Liver (tissue), 9 donors: Measurements from ENCODE around the gene GPR21. TPM values are rescaled to one million over a fixed set of nuclear protein-coding genes. Genes with fewer than 3 reads are reported as not detected.

ENCODE experiments used
- DNase-seq: peaks from one replicate; pipeline ENCODE4 v3.0.0-alpha.2; 2017; ENCODE audit warnings: low spot score
- H3K27ac ChIP-seq, 2 donors: one replicate each; pipeline ENCODE4 v1.7.0; 2013; ENCODE audit warnings: inconsistent platforms in 2 of 2, low read length in 2 of 2, control low read depth in 1 of 2, low read depth in 1 of 2, mild to moderate bottlenecking in 1 of 2
- H3K27me3 ChIP-seq, 4 donors: one replicate each; pipeline versions ENCODE4 v1.6.1 to v1.7.0; 2013; ENCODE audit warnings: low read length in 3 of 4, inconsistent platforms in 1 of 4, mild to moderate bottlenecking in 1 of 4, moderate library complexity in 1 of 4; ENCODE audit not compliant: control insufficient read depth in 4 of 4, insufficient read depth in 4 of 4
- H3K36me3 ChIP-seq, 4 donors: one replicate each; pipeline versions ENCODE4 v1.6.1 to v1.7.0; 2013; ENCODE audit warnings: low read length in 3 of 4, mild to moderate bottlenecking in 3 of 4, low read depth in 1 of 4, moderate library complexity in 1 of 4; ENCODE audit not compliant: control insufficient read depth in 4 of 4, insufficient read depth in 3 of 4
- H3K4me1 ChIP-seq, 4 donors: one replicate each; pipeline versions ENCODE4 v1.6.1 to v1.7.0; 2013; ENCODE audit warnings: low read length in 3 of 4, mild to moderate bottlenecking in 3 of 4, moderate library complexity in 1 of 4; ENCODE audit not compliant: control insufficient read depth in 4 of 4, insufficient read depth in 4 of 4
- H3K4me3 ChIP-seq, 3 donors: one replicate each; pipeline versions ENCODE4 v1.6.1 to v1.7.0; 2013; ENCODE audit warnings: low read length in 3 of 3, control low read depth in 1 of 3, low read depth in 1 of 3, mild to moderate bottlenecking in 1 of 3
- H3K9ac ChIP-seq, 2 donors: one replicate each; pipeline ENCODE4 v1.7.0; 2013; ENCODE audit warnings: low read length in 2 of 2, mild to moderate bottlenecking in 2 of 2, moderate library complexity in 2 of 2, control low read depth in 1 of 2, low read depth in 1 of 2
- H3K9me3 ChIP-seq, 4 donors: one replicate each; pipeline versions ENCODE4 v1.6.1 to v1.7.0; 2013; ENCODE audit warnings: low read length in 3 of 4; ENCODE audit not compliant: control insufficient read depth in 4 of 4
- EGR1 ChIP-seq, 2 donors: IDR thresholded peaks; 2 replicates each; pipeline ENCODE4 v1.6.1; 2016 to 2018; ENCODE audit warnings: antibody characterized with exemption in 2 of 2, low read depth in 2 of 2
- FOXA1 ChIP-seq: IDR thresholded peaks from 2 replicates; pipeline ENCODE4 v1.6.1; 2016; ENCODE audit warnings: antibody characterized with exemption
- FOXA2 ChIP-seq: IDR thresholded peaks from 2 replicates; pipeline ENCODE4 v1.6.1; 2016; ENCODE audit warnings: antibody characterized with exemption
- GABPA ChIP-seq, 2 donors: IDR thresholded peaks in 1 of 2; conservative IDR thresholded peaks in 1 of 2; 2 replicates each; pipeline ENCODE4 v1.6.1; 2016; ENCODE audit warnings: antibody characterized with exemption in 2 of 2, mild to moderate bottlenecking in 1 of 2, moderate library complexity in 1 of 2
- HNF4A ChIP-seq, 2 donors: conservative IDR thresholded peaks; 2 replicates each; pipeline ENCODE4 v1.6.1; 2016; ENCODE audit warnings: antibody characterized with exemption in 2 of 2, mild to moderate bottlenecking in 2 of 2
- HNF4G ChIP-seq: IDR thresholded peaks from 2 replicates; pipeline ENCODE4 v1.6.1; 2016; ENCODE audit warnings: antibody characterized with exemption
- JUND ChIP-seq, 2 donors: IDR thresholded peaks; 2 replicates each; pipeline ENCODE4 v1.6.1; 2016; ENCODE audit warnings: antibody characterized with exemption in 2 of 2
- NR2F2 ChIP-seq: IDR thresholded peaks from 2 replicates; pipeline ENCODE4 v1.6.1; 2016; ENCODE audit warnings: antibody characterized with exemption
- RAD21 ChIP-seq, 2 donors: IDR thresholded peaks; 2 replicates each; pipeline ENCODE4 v1.6.1; 2016; ENCODE audit warnings: antibody characterized with exemption in 2 of 2, mild to moderate bottlenecking in 2 of 2
- RXRA ChIP-seq, 2 donors: IDR thresholded peaks; 2 replicates each; pipeline ENCODE4 v1.6.1; 2017 to 2018; ENCODE audit warnings: antibody characterized with exemption in 2 of 2, mild to moderate bottlenecking in 1 of 2
- SP1 ChIP-seq: IDR thresholded peaks from 2 replicates; pipeline ENCODE4 v1.6.1; 2018; ENCODE audit warnings: antibody characterized with exemption, mild to moderate bottlenecking
- TAF1 ChIP-seq: conservative IDR thresholded peaks from 2 replicates; pipeline ENCODE4 v1.6.1; 2016; ENCODE audit warnings: antibody characterized with exemption, mild to moderate bottlenecking
- YY1 ChIP-seq: IDR thresholded peaks from 2 replicates; pipeline ENCODE4 v1.6.1; 2016; ENCODE audit warnings: antibody characterized with exemption, mild to moderate bottlenecking
- ZBTB33 ChIP-seq: IDR thresholded peaks from 2 replicates; pipeline ENCODE4 v1.6.1; 2016; ENCODE audit warnings: antibody characterized with exemption
- WGBS: extraction: QIAGEN DNeasy Blood & Tissue Kit; methylation state at CpG from one replicate; pipeline ENCODE4 v1.1.7; 2013; 5-methylcytosine and 5-hydroxymethylcytosine counted together
- polyA plus RNA-seq, 2 donors: library from polyadenylated mRNA; stranded (reverse) in 1 of 2; unstranded in 1 of 2; fragments of 200-250 nt in 1 of 2; fragments of >200 nt in 1 of 2; fragmentation: Nextera tagmentation in 1 of 2; extraction: Ambion mirVana in 1 of 2; gene quantifications; one replicate each; pipeline versions ENCODE4 v1.2.1 to v1.2.3, GENCODE V29; 2013 to 2015
- total RNA-seq, 2 donors: library from RNA; depleted of rRNA; stranded (reverse); fragments of >200 nt; gene quantifications; one replicate each; pipeline ENCODE4 v1.2.3, GENCODE V29; 2014
- TF ChIP-seq, protein P1 (sequence below): IDR thresholded peaks from 2 replicates; pipeline ENCODE4 v1.6.1; 2016; ENCODE audit warnings: antibody characterized with exemption
- TF ChIP-seq, protein P2 (sequence below): fragments of 150-350 bp; IDR thresholded peaks from 2 replicates; pipeline ENCODE4 v1.5.1; 2017; ENCODE audit warnings: improper control_type of control experiment, low read depth, low read length; ENCODE audit not compliant: missing input control
- TF ChIP-seq, protein P3 (sequence below): IDR thresholded peaks from 2 replicates; pipeline ENCODE4 v1.6.1; 2016; ENCODE audit warnings: antibody characterized with exemption, mild to moderate bottlenecking
- donor health status: healthy.
- donor health status: healthy.
- donor health status: healthy.
- donor health status: healthy.
- donor health status: healthy.

The GPR21 gene
- total and polyA plus RNA-seq, 4 donors = 0.07 to 0.67 TPM; not detected in 2

DNA sequence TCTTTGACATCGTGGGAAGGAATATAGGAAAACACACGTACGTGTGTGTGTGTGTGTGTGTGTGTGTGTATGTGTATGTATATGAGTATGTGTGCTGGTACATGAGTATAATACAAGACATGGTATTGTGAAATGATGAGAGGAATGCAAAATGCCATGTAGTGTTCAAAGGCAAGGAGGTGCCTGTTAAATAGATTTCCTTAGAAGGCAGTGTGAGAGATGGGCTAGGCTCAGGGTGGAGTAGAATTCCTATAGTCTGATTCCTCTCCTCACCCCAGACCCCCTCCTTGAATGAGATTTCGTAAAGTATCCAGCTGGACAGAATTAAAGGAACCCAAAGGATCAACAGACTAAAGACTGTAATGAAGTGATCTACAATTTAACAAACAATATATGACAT lies 11.1 kb downstream of the GPR21 start:
- WGBS = 90% methylated on average over 4 of the region's 4 CpGs
- TF ChIP-seq EGR1 (IDR thresholded peaks at IDR 0.05; ENCODE audit: low read depth in 2 of 2) = no peak
- TF ChIP-seq, protein P1, sequence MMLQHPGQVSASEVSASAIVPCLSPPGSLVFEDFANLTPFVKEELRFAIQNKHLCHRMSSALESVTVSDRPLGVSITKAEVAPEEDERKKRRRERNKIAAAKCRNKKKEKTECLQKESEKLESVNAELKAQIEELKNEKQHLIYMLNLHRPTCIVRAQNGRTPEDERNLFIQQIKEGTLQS = no peak
- no peak for TF ChIP-seq FOXA1
- TF ChIP-seq YY1 = no peak
- no peak for TF ChIP-seq ZBTB33
- H3K27ac ChIP-seq = no peak overlapping the region

DNA sequence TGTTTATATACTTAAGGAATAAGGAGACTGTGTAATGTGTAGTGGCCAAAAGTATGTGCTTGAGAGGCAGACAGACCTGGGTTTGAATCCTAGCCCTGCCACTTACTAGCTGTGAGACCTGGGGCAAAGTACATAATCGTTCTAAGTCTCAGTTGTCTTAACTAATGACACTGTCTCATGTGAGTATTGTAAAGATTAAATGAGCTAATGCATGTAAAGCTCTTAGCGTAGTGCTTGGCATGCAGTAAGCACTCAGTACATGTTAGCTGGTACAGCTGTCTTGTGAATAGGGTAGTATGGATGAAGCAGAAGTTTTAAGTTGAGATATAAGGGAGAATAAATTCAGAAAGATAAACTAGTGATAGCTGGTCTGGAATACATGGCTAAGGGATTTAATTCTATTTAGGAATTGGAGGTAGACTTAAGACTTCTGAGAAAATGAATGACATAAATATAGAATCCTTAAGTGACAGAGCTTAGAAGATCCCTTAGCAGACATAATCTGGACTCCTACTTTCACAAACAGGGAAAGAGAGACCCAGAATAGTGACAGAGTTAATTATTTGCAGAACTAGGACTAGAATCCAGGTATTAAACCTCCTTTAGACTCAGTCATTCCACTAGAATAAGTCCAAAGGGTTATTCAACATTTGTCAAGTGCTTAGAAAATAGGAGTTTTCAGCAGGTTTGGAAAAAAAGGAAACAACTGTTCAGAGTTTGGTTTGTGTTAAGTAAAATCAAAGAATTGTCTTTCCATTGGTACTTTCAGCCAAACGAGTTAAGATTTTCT lies 13.1 kb downstream of the GPR21 start:
- peak in 1 of 2 donors; percentile 27 for TF ChIP-seq RXRA (IDR thresholded peaks at IDR 0.05)
- peak; percentile 75 to 82 for TF ChIP-seq HNF4A (conservative IDR thresholded peaks at IDR 0.05)
- no peak for TF ChIP-seq EGR1 (IDR thresholded peaks at IDR 0.05; ENCODE audit: low read depth in 2 of 2)
- no peak for TF ChIP-seq YY1
- no peak for TF ChIP-seq HNF4G
- peak in 1 of 2 donors; percentile 25 for TF ChIP-seq RAD21 (IDR thresholded peaks at IDR 0.05)
- no peak for TF ChIP-seq TAF1
- TF ChIP-seq, protein P1 = no peak
- no peak for TF ChIP-seq FOXA1
- TF ChIP-seq, protein P2, sequence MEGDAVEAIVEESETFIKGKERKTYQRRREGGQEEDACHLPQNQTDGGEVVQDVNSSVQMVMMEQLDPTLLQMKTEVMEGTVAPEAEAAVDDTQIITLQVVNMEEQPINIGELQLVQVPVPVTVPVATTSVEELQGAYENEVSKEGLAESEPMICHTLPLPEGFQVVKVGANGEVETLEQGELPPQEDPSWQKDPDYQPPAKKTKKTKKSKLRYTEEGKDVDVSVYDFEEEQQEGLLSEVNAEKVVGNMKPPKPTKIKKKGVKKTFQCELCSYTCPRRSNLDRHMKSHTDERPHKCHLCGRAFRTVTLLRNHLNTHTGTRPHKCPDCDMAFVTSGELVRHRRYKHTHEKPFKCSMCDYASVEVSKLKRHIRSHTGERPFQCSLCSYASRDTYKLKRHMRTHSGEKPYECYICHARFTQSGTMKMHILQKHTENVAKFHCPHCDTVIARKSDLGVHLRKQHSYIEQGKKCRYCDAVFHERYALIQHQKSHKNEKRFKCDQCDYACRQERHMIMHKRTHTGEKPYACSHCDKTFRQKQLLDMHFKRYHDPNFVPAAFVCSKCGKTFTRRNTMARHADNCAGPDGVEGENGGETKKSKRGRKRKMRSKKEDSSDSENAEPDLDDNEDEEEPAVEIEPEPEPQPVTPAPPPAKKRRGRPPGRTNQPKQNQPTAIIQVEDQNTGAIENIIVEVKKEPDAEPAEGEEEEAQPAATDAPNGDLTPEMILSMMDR = no peak
- no peak for TF ChIP-seq FOXA2
- peak in 1 of 2 donors; percentile 39 for TF ChIP-seq JUND (IDR thresholded peaks at IDR 0.05)
- TF ChIP-seq NR2F2 = no peak
- no peak for TF ChIP-seq ZBTB33
- TF ChIP-seq, protein P3, sequence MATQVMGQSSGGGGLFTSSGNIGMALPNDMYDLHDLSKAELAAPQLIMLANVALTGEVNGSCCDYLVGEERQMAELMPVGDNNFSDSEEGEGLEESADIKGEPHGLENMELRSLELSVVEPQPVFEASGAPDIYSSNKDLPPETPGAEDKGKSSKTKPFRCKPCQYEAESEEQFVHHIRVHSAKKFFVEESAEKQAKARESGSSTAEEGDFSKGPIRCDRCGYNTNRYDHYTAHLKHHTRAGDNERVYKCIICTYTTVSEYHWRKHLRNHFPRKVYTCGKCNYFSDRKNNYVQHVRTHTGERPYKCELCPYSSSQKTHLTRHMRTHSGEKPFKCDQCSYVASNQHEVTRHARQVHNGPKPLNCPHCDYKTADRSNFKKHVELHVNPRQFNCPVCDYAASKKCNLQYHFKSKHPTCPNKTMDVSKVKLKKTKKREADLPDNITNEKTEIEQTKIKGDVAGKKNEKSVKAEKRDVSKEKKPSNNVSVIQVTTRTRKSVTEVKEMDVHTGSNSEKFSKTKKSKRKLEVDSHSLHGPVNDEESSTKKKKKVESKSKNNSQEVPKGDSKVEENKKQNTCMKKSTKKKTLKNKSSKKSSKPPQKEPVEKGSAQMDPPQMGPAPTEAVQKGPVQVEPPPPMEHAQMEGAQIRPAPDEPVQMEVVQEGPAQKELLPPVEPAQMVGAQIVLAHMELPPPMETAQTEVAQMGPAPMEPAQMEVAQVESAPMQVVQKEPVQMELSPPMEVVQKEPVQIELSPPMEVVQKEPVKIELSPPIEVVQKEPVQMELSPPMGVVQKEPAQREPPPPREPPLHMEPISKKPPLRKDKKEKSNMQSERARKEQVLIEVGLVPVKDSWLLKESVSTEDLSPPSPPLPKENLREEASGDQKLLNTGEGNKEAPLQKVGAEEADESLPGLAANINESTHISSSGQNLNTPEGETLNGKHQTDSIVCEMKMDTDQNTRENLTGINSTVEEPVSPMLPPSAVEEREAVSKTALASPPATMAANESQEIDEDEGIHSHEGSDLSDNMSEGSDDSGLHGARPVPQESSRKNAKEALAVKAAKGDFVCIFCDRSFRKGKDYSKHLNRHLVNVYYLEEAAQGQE = no peak
- TF ChIP-seq SP1 = peak; percentile 68
- TF ChIP-seq GABPA (IDR thresholded peaks at IDR 0.05 in 1 of 2, conservative IDR thresholded peaks at IDR 0.05 in 1 of 2) = no peak
- Histone ChIP-seq H3K36me3 (peaks cover 0 to 2% (median 0%) of the 10 kb centered on the region in 4 donors), H3K27me3 (no peaks in the 10 kb centered on the region), H3K4me3 (no peak overlapping the region), H3K27ac (peak overlapping the region in 1 of 2 donors; percentile 25), H3K4me1 (peaks cover 1 to 31% (median 20%) of the 10 kb centered on the region in 4 donors), H3K9ac (peak overlapping the region in 1 of 2 donors; percentile 27), H3K9me3 (no peaks in the 10 kb centered on the region)
- DNase-seq = no peak
- WGBS = 52% methylated on average over 3 of the region's 3 CpGs

More for the DNA sequence above, 11.1 kb downstream of the GPR21 start:
- no peaks in the 10 kb centered on the region for H3K27me3 ChIP-seq
- no peak for DNase-seq
- no peaks in the 10 kb centered on the region for H3K9me3 ChIP-seq
- H3K36me3 ChIP-seq = peaks cover 0 to 2% (median 0%) of the 10 kb centered on the region in 4 donors
- H3K4me3 ChIP-seq = no peak overlapping the region
- H3K4me1 ChIP-seq = peaks cover 2 to 27% (median 18%) of the 10 kb centered on the region in 4 donors
- no peak overlapping the region for H3K9ac ChIP-seq
